GM19328 (cell line): Measurements from ENCODE around the gene CBARP.

Experiments used
- ATAC-seq: cut with Tn5 transposase; IDR thresholded peaks from one replicate; pipeline ENCODE4 v1.9.1; 2021; ENCODE audit warnings: mild to moderate bottlenecking, moderate library complexity; ENCODE audit not compliant: unreplicated experiment

The CBARP gene

DNA sequence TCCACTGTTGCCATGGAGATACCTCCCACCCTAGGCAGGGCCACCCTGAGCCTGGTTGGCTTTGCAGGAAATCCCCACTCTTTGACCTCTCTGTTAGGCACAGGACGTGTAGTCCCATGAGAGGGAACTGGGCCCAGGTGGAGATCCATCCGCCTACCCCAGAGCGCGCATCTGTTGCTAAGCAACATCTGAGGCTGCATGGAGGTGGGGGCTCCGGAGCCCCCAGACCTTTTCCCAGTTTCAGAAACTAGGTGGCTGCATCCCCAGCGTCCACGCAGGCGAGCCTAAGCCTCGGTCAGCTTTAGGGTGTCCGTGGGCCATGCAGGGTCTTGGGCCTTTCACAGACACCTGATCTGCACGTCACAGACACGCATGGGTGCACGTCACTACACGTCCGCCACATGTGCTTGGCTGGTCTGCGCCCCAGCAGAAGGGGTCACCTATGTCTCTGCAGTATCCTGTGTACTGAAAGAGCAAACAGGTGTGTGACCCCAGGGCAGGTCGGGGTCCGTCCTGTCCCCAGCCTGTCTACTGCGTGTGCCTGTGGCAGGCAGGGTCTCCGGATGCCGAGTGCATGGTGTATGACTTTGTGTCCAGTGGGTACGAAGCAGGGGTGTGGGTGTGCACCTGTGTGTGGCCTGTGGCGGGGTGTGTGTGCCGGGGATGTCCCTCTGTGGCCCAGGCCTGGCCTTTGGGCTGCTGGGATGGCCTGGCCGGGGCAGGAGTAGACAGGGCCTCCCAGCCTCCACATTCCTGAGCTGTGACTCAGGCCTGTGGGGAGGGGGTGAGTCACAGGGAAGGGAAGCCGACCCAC, 27.2 kb upstream of the CBARP start:
- ATAC-seq: no peak

DNA sequence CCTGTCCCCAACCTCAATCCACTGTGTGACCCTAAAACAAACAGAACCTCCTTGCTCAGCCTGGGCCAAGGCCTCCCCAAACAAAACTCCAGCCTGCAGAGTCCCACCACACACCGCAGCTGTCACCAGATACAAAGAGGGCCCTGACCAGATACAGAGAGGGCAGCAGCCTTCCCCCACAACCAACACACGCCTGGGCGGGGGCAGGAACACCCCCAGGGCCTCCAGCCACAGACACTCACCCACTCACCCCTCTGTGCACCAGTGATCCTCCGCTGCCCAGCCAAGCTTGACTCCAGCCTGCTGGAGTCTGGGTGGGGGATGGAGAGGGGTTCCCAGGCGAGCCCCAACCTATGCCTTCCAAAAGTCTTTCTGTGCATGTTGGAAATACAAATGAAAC, 25.4 kb upstream of the CBARP start:
- ATAC-seq: no peak

DNA sequence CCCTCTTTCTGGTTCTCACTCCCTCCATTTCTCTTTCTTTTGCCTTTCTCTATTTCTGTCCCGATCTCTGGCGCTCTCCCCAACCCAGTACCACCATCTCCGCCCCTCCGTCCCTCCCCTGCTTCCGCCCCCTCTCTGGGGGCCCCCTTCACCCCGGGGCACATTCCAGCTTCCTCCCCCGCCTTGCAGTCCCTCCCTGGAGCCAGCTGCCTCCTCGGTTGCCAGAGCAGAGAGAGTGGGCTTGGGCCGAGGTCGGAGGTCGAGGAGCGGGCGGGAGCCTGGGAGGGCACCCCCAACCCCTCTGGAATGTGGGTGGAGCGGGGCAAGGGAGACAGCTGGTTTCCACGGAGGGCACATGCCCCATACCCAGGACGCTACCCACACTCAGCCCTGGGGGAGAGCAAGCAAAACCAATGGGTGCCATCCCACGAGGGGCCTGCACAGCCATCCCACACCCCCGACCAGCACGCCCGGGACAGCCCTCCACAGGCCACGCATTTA, 24.9 kb upstream of the CBARP start:
- no peak for ATAC-seq

DNA sequence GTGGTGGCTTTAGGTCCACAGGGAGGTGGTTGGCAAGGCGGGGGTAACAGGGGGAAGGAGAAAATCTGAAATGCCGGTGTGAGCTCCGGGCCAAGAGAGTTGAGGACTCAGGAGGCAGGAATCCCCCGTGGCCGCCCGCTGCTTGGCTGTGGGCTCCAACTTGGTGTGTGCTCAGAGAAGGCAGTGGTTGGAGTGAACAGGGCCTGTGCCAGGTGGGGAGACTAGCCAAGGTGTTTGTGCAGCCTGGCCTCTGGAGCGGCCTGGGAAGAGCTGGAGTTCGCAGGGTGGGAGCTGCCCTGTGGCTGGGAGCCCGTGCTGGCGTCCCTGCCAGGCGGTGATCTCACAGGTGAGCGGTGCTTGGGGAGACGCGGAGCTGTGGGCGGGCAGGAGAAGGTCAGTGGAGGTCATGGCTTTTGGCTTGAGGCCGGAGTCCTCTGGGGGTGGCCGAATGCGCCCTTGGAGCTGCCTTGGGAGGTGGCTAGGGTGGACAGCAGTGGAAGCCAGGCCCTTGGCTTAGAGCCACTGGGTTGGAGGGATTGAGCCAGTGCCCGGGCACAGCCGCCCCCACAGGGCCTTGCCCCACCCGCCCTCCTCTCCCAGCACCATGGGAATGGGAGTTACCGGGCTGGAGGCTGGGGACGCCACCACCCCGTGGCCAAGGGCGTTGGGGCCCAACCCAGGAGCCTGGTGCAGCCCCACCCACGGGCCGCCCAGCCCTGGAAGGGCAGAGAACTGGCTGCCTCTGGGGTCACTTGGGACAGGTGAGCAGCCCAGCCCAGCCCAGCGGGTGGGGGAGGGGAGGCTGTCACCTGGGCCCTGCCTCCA, 24.2 kb upstream of the CBARP start:
- no peak for ATAC-seq

DNA sequence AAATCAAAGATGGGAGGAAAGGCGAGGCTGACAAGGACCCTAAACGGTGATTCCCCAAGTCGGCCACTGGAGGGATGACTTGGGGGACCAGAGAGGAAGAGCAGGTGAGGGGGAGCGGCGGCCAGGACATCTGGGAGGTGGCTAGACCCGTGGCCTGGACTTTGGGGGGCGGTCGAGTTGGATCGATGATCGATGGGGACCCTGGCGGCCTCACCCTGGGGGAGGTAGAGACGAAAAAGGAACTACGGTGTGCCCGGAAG, 23.7 kb upstream of the CBARP start:
- no peak for ATAC-seq

DNA sequence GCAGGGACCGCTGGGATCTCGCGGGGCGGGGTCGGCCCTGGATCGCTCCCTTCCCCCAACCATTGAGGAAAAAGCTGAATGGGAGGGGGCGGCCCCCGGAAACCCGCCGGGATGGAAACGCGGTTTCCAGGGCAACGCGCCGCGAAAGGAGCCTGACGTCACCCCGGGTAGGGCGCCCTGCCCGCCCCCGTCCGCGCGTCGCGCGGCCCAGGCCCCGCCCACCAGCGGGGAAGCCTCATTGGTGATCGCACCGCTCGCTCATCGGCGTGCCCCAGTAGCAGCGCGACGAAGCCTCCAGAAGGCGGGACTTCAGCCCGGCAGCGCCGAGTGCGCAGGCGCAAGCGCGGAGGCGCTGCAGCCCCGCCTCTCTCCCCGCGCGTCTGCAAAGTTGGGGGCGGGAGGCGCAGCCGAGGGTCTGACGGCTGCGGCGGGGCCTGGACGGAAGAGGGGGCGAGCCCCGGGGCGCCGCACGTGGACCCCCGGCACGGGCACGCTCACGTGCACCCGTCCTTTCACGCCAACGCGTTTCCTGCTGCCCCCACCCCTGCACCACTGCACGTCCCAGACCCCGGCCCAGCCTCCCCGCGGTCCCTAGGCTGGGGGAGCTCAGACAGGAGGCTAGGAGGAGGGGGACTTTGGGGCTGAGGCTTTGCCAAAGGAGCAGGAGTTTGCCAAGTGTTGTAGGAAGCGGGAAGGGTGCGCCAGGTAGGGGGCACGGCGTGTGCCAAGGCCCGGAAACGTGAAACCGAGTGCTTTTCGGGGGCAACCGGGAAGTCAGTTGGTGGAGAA, 23.1 kb upstream of the CBARP start:
- peak; percentile 58 for ATAC-seq

DNA sequence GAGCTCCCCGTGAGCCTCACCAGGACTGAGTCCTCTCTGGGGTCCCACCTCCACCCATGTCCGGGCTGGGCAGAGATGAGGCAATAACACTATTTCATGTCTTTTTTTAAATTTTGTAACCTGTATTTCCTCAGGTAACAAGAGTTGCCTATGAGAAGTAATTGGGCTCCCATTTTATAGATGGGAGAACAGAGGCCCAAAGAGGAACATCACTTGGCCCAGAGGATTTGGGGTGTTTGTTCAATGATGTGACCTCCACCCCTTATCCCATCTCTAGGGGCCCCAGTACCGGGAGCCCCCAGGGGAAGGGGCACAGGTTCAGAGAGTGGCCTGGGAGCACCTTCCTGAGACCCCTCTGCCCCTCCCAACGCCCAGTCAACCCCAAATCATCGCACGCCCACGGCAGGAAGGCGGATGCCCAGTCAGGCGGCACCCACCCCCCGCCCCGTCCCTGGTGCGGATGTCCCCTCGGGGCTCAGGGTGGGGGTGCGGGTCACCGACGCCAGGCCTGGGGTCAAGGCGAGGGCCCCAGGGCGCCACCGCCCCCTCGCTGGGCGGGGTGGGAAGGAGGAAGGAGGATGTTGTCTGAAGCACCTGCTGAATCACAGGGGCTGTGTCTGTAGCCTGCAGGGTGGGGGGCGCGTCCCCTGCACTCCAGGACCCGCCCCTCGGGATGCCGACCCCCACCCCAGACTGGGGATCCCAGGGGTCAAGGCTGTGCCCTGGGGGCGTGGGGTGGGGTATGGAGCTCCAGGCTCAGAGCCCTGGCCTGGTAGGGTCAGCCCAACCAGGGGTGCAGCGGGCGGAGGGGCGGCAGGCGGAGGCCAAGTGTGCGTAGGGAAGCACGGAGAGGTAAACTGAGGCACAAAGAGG, 22.3 kb upstream of the CBARP start:
- ATAC-seq: peak; percentile 7

DNA sequence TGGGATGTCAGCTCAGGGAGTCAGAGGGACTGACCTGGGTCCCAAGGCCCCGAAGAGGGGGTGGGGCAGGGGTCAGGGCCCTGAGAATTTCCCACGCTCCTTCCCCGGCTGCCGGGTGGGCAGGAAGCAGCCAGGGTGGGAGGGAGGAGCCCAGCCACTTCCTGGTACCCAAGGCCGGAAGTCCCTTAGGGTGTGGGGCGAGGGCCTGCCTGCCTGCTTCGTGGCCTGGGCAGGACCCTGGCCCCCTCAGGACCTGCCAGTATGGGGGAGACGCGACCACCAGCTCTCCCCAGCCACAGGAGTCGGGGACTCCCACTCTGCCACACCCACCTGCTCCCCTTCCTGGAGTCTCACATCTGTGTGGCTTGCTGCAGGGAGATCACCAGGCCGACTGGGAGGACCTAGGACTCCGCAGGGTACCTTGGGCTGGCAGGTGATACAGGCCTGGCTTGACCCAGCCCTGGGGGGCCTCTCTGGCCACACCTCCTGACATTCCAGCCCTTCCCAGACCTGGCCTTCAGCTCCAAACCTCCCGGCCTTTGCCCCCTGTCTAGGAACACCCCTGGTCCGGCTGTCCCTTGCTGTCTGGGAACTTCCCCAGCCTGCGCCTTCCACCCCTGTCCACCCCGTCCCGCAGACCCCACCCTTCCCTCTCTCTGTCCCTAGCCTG, 21.5 kb upstream of the CBARP start:
- ATAC-seq: peak; percentile 33

DNA sequence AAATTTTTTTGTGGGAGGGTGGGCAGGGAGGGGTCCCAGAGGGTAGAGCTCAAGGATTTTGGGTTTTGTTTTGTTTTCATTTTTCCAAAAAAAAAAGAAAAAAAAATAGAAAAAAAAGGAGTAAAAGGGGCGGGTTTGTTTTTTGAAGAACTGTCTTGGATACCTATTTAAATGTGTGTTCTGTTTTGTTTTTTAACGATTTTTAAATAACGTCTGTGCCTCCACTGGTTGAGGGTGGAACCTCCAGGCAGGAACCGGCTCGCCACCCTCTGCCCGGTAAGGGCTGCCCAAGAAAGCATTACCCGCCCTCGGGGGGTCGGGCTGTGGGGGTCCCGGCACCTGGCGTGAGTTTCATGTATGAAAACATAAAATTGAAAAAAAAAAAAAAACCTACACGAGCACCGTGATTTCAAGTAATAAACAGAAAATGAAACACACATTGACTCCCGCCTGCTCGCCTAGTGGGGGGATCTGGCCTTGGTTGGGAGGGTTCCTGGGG, 21.0 kb upstream of the CBARP start:
- ATAC-seq: no peak

DNA sequence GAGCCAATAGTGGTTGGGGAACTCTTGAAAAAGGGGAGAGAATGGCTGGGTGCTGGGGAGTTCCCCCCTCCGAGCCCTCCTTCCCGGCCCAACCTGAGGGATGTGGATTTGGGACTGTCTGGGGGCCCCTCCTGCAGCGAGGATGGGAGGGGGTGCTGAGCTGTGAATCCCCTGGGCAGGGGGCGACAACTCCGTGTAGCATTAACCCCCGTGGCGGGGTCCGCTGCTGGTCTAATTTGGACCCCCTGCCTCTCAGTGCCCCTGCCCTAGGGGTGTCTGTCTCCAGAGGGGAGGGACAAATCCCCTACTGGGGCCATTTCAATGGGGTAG, 20.3 kb upstream of the CBARP start:
- no peak for ATAC-seq

DNA sequence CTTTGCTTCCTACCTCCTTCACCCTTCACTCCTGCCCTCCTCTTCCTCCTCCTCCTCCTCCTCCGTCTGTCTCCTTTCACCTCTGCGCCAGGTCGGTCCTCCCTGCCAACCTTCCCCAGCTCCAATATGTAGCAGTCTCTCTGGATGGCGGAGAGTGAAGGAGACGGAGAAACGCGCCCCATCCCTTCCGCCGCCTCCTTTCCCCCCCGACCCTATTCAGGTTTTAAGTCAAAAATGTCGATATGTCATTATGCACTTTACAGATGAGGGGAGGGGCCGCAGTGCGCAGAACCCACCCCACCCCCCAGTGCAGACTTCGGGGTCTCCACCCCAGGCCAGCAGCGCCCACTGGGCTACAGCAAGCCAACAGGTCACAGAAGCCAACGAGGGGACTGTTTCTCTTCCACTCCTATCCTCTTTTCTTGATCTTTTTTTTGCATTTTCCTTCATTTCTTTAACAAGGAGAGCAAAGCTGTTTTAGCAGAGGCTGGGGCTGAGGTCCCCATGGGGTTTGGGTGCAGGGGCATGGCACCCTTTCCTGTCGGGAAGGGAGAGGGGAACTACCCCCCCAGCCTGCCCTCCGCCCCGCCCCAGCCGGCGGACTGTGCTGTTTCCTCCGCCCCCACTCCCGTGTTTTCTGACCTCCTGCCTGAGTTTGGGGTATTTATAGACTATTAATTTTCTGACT, 19.8 kb upstream of the CBARP start:
- ATAC-seq: no peak

DNA sequence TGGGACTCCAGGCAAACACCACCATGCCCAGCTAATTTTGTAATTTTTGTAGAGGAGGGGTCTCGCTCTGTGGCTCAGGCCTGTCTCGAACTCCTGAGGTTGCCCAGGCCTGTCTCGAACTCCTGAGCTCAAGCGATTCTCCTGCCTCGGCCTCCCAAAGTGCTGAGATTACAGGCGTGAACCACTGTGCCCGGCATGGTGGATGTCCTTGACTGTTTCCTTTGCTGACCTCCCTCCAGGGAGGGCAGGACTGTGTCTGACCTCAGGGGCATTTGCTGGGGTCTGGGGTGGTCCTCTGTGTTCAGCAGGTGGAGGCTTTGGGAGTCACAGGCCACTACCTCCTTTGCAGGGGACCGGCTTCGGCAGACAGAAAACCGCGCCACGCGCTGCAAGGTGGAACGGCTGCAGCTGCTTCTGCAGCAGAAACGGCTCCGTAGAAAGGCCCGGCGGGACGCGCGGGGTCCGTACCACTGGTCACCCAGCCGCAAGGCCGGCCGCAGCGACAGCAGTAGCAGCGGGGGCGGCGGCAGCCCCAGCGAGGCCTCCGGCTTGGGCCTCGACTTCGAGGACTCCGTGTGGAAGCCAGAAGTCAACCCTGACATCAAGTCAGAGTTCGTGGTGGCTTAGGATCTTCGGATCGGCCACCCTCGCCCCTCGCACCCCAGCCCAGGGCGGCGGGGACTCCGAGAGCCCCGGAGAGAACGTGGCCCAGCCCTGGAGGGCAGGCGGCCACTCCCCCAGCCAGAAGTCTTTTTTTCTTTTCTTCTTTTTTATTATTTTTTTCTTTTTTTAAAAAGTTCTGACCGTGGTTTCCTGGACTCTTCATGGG, 19.1 kb upstream of the CBARP start:
- ATAC-seq: no peak

DNA sequence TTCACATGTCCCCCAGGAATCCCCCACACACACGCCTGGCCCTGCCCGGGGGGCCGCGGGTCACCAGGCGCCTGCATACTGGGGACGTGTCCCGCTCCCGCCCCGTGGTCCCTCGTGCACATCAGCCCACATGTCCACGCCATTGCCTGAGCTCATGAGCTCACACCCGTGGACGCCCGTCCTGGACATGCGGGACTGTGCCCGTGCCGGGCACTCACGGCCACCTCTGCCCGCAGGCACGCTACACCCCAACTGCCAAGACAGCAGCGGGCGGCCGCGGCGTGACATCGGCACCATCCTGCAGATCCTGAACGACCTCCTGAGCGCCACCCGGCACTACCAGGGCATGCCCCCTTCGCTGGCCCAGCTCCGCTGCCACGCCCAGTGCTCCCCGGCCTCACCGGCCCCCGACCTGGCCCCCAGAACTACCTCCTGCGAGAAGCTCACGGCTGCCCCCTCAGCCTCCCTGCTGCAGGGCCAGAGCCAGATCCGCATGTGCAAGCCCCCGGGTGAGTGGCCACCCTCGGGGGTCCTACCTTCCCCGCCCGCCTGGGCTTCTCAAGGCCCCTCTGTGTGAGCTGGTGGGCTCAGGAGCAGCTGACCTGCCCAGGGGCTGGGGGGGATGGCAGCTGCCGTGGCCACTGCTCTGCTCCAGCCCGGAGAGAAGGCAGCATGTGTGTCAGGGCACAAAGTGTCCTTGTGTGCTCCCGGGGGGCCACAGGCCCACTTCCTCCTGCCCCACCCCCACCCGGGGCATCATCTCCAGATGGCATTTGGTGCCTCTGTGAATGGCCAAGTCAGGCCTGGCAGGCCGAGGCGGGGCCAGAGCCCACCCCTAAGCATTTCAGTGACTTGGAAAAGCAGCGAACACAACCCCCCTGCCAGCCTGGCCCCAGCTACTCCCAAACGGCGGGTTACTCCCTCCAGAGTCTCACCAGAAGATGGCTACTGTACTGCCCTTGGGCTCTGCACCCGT, 17.7 kb upstream of the CBARP start:
- ATAC-seq: no peak

DNA sequence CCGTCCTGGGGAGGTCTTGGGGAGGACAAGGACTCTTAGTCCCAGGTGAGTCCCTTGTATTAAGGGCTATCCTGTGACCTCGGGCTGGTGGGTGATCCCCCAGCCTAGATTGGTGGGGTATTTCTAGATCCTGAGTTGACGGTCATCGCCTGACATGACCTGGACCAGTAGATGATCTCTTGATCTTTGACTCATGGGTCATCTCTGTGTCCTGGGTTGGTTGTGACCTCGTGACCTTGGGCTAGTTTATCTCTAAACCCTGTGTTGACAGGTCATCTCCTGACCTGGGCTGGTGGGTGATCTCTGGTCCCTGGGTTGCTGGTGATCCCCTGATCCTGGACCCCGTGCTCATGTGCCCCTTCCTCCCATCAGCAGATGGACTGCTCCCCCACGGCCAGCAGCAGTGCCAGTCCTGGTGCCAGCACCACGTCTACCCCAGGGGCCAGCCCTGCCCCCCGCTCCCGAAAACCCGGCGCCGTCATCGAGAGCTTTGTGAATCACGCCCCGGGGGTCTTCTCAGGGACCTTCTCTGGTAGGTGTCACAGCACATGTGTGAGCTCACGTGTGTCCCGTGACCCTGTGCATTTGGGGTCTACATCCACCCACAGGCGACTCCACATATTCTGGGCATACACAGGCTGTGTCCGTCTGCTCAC, 16.9 kb upstream of the CBARP start:
- ATAC-seq: no peak

DNA sequence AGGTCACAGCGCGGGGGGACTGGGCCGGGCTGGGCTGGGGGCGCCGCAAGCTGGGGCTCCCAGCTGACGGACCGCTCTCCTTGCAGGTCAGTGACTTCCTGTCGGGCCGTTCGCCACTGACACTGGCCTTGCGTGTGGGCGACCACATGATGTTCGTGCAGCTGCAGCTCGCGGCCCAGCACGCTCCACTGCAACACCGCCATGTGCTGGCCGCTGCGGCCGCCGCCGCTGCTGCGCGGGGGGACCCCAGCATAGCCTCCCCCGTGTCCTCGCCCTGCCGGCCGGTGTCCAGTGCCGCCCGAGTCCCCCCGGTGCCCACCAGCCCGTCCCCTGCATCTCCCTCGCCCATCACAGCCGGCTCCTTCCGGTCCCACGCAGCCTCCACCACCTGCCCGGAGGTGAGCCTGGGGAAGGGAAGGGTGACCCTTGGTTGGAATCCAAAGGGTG, 16.3 kb upstream of the CBARP start:
- ATAC-seq: no peak

DNA sequence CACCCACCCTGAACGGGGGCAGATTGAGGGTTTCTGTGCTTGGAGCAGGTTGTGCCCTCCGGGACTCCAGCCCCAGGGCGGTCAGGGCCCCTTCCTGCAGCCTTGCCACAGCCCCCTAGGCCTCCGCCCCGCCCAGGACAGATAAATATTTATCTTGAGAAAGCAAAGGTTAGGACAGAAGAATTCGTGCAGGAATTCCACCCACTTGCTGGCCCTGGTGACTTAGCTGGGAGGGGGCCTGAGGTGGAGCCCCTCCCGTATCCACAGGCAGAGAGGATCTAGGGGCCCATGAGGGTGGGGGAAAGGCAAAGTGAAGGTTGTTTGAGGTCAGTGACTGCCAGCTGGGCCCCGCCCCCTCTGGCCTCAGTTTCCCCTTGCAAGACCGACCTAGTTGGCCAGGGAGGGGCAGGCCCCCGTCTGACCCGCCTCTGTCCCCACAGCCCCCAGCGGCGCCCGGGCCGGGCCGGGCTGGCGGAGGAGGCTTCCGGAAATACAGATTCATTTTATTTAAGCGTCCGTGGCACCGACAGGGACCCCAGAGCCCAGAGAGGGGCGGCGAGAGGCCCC, 15.8 kb upstream of the CBARP start:
- no peak for ATAC-seq
